HG03159 (cell line): ENCODE measurements around the gene MS4A12.
"Not testable (repeated sequence)": the region's sequence is repeated elsewhere in the genome, so short reads cannot be mapped to it uniquely, and the experiment has no call there.

Experiments
- ATAC-seq: cut with Tn5 transposase; IDR thresholded peaks from one replicate; pipeline ENCODE4 v1.9.1; 2021; ENCODE audit warnings: mild to moderate bottlenecking, moderate library complexity; ENCODE audit not compliant: unreplicated experiment

Gene MS4A12

GRCh38 chr11:60512651-60513225 lies 20.2 kb downstream of the MS4A12 start:
- ATAC-seq: no peak

DNA sequence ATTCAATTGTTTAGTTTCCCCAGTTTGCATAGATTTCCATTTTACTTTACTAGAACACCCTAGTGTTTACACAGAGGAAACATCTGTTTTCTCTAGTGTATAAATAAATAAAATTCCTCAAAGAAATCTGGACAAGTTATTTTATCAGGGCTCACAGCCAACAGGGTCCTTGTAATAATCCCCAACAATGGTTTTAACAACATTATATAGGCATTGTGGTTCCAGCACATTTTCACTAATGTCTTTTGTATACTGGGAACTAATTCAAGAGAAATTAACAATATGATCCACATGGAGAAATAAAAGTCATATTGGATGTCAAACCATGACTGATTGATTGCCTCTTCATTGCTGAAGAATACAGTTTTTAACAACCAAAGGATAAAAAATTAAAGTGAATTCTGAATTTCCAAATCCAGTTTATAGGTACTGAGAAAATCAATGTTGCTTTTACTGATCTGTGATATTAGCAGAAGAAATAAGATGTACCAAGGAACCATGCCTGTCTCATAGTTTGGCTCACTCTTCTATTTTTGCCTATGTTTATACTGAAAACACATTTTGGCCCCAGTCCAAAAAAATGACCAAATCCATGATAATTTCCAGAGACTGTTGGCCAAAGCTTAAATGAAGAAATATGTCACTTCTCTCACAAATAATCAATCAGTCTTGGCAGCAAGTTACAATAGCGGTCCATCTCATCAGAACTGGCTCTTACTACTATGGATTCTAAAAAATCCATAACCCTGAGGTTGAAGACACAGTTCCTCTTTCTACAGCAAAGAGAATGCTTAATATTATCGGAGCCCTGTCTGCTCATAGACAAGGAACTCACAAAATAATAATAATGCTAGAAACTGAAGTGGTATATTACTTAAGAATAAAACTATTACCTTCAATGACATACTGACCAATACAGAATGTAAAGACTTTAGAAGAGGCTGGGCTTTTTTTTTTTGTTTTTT lies 21.2 kb downstream of the MS4A12 start:
- no peak for ATAC-seq

GRCh38 chr11:60515144-60515855 lies 22.7 kb downstream of the MS4A12 start, which contains the start of gene MS4A13:
TSS of gene MS4A13 (plus strand) at chr11:60515392. CDS start at chr11:60518084, 2,692 bp downstream.
- no peak for ATAC-seq

DNA sequence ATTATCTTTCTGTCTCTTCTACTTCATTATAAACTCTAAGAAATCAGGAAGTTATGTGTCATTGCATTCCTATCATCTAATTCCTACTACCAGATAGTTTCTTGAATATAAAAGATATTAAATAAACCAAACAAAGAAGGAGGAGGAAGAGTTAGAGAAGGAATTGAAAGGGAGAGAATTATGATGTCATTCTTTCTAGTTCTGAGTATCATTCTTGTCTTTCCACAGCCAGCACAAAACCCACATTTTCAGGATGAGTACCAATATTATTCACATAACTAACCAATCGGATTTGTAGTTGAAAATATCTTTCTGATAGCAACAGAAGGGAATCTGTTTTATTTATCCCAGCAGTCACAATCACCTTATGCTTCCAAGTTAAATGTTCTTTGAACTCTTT lies 35.9 kb downstream of the MS4A12 start:
- no peak for ATAC-seq

DNA sequence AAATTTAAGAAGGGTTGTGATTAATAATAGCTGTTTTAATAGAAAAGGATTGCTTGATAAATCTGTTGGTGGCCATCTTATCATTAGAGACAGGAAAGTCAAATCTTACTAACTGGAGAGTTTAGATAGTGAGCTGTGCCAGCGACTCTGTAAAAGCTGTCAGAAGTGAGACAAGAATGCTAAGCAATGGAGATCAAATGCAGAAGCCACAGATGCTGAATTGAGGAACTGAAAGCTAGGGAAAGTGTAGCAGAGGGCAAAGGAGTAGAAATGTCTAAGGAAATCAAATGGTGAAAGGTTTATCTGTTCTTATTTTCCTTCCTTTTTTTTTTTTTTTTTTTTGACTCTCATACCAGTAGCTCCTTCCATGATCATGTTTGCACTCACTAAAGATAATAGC lies 36.4 kb downstream of the MS4A12 start:
- peak; percentile 73 for ATAC-seq

DNA sequence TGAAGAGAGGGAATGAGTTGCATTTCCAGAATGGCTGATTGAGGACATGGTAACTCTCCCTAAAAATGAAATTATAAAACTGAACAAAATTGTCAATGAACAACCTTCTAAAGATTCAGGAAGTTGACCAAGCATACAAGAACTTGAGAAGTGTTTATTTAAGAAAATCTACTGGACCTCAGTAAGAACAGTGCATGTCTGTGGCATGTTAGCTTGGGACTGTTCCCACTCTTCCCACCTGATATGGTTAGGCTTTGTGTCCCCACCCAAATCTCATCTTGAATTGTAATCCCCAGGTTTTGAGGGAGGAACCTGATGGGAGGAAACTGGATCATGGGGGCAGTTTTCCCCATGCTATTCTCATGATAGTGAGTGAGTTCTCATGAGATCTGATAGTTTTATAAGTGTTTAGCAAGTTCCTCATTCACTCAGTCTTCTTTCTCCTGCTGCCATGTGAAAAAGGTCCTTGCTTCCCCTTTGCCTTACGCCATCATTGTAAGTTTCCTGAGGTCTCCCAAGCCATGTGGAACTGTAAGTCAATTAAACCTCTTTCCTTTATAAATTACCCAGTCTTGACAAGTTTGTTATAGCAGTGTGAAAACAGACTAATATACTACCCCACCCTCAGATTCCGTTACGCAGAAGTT lies 38.0 kb downstream of the MS4A12 start:
- no peak for ATAC-seq

- not testable (repeated sequence) for ATAC-seq
Measured at GRCh38 chr11:60532383-60532782, 39.8 kb downstream of the MS4A12 start.

- not testable (repeated sequence) for ATAC-seq
Measured at GRCh38 chr11:60538627-60539026, 46.0 kb downstream of the MS4A12 start.

DNA sequence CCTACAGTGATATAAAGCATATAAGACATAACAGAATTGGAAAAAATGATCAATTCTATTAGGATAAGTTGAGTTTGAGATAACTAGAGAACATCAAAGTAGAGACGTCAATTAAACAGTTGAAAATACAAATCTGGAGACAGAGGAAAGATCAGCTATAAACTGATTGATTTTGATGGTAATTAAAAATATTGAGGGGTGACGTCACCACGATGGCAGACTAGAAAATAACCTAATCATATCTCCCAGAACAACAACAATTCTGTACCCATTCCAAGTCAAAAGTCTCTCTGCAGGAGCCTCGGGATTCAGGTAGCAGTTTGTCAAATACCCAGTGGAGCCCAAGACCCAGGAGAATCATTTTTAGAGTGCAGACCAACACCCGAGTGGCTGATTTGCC lies 51.5 kb downstream of the MS4A12 start:
- ATAC-seq: no peak
